HG03045 (cell line): ENCODE measurements around the gene PEX3.

Experiments used
- ATAC-seq: cut with Tn5 transposase; IDR thresholded peaks from one replicate; pipeline ENCODE4 v1.9.1; 2021; ENCODE audit warnings: mild to moderate bottlenecking, moderate library complexity; ENCODE audit not compliant: unreplicated experiment

PEX3 gene, protein sequence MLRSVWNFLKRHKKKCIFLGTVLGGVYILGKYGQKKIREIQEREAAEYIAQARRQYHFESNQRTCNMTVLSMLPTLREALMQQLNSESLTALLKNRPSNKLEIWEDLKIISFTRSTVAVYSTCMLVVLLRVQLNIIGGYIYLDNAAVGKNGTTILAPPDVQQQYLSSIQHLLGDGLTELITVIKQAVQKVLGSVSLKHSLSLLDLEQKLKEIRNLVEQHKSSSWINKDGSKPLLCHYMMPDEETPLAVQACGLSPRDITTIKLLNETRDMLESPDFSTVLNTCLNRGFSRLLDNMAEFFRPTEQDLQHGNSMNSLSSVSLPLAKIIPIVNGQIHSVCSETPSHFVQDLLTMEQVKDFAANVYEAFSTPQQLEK

GRCh38 chr6:143450453-143451371, at the start of gene PEX3, which contains the start of gene ADAT2:
TSS of gene PEX3 (plus strand) at chr6:143450805. CDS start at chr6:143451043, 238 bp downstream.
TSS of gene ADAT2 (minus strand) at chr6:143450695. CDS start at chr6:143450658, 37 bp downstream.
- ATAC-seq = peak; percentile 99

DNA sequence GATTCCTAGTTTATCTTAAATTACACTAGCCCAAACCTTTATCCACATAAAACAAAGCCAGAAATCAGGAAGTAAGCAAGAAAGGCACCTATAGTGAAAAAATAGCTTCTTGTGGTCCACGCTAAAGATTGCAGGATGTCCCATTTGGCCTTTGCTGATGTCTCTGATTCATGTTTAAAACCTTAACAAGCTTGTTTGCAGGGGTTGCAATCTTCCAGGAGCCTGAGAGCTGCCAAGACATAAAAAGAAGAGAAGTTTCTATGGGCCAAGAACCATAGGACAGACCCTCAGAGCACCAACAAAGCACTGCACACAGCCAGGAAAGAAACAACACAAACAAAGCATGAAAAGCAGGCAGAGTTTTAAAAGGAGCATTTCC, 49.5 kb upstream of the PEX3 start:
- no peak for ATAC-seq

DNA sequence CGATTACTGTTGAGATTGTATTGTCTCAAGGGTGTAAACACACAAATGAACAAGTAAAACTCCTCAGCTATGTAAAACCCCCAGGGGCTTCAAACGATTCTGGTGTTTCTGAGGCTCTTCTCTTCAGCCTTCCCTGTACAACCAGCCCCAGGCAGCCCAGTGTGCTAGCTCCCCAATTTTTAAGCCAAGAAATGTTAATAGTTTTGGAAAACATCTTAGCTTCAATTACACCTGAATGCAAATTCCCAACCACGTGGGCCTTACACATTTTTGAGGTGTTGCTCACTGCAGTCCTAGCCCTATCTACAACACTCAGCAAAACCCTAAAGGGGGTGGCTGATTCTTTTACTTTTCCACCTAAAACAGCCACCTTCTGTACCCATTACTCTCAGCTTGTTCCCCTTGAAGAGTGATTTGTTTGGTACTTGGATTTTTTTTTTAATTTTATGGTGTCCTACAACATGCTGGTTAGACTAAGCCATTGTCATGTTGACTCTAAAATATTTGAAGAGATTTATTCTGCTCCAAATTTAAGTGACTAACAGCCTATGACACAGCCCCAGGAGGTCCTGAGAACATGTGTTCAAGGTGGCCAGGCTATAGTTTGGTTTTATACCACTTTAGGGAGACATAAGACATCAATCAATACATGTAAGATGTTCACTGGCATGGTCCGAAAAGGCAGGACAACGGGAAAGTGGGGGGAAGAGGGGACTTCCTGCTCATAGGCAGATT, 48.8 kb upstream of the PEX3 start:
- no peak for ATAC-seq

DNA sequence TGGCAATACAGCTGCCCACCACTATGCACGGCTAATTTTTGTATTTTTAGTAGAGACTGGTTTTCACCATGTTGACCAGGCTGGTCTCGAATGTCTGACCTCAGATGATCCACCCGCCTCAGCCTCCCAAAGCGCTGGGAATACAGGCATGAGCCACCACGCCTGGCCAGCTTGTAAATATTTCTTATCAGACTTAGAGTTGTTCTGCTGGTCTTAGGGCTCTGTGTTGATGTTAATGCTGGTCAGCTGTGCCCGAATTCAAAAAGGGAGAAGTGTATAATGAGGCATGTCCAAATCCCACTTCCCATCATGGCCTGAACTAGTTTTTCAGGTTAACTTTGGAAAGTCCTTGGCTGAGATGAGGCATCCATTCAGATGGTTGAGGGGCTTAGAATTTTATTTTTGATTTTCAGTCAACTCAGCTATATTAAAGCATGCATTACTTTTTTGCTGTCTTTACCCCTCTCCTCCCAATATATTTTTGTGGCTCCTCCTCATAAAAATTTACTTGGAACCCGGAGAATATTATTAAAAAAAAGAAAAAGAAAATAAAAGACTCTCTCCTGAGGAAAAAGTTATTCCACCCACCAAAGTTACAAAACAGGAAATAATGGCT, 47.8 kb upstream of the PEX3 start:
- no peak for ATAC-seq

GRCh38 chr6:143405373-143406154, 45.0 kb upstream of the PEX3 start:
- ATAC-seq = no peak

DNA sequence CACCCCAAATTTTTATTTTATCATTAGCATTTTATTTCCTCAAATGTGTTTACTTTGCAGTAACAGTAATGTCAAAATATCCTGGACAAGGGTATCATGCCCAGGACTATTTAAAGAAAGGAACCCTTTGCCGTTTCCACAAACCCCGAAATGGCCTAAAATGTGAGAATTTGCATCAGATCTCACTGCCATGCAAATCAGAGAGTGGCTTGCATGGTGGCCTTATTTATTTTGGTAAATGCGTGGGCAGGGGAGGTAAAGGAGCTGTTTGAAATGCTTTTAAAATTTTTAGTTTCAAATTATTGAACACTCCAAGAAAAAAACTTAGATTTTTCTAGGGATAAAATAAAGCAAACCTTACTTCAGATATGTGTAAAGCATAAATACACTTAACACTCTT, 43.9 kb upstream of the PEX3 start:
- ATAC-seq = no peak

- no peak for ATAC-seq
Observed at GRCh38 chr6:143408151-143408786, 42.3 kb upstream of the PEX3 start.

DNA sequence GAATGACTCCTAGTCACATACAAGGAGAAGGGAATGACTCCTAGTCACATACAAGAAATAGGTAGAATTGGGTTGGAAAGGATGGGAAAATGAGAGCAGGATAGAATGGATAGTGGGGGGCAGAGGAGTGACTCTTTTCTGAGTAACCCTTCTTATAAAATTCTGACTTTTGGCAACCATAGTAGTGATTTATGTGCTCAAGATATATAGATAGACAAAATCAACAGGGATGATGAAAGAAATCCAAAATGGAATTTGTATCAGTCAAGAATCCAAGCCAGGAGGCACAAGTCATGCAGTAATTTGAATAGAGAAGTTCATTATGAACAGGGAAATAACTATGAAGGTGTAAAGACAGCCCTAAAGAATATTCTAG, 41.8 kb upstream of the PEX3 start:
- no peak for ATAC-seq

DNA sequence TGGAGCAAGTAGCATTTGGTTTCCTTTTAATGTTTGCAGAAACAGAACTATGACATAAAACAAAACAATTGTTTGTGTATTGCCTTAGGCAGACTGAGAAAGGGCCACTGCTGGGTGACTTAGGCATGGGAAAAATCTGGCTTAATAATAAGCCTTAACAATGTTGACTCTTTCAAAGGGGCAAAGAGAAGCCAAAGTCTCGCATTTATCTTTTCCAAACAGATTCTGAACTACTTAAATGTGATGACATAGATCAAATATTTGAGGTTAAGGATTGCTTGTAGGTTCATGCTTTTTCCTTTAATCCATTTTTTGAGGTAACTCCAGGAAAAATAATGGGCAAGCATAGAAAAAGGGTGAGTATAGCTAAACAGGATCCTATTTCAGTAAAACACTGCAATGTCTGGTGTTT, 39.7 kb upstream of the PEX3 start:
- no peak for ATAC-seq

DNA sequence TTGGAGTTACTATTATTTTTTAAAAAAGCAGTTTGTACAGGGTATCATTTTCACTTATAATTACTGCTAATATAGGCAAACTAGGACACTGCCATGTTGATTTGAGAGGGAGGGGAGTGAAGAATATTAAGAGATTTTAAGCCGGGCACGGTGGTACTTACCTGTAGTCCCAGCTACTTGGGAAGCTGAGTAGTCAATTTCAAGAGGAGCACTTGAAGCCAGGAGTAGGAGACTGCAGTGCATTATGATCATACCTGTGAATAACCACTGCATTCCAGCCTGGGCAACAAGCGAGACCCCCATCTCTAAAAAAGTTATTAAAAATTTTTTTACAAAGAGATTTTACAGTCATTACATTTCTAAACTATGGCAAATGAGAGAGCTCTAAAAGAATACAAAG, 35.8 kb upstream of the PEX3 start:
- no peak for ATAC-seq

GRCh38 chr6:143419526-143419925, 31.1 kb upstream of the PEX3 start:
- no peak for ATAC-seq

DNA sequence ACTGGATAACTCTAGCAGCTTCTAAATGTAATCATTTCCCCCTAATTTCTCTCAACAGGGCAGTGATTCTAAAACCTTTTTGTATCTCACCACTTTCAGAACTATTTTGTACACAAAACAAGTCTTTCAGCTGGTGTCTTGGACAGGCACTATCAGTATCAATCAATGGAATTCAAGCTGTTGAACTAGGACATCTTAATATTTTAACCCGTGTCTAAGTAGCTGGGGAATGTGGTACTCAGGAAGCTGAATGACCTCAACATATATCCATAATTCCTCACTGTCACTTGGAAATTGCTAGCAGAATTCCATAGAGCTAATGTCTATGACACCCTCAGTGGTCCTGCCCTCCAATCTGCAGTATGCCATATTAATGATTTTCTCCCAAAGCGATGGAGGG, 24.6 kb upstream of the PEX3 start:
- ATAC-seq = no peak

GRCh38 chr6:143427109-143427817, 23.3 kb upstream of the PEX3 start:
- peak; percentile 100 for ATAC-seq

GRCh38 chr6:143429970-143430369, 20.6 kb upstream of the PEX3 start:
- no peak for ATAC-seq

DNA sequence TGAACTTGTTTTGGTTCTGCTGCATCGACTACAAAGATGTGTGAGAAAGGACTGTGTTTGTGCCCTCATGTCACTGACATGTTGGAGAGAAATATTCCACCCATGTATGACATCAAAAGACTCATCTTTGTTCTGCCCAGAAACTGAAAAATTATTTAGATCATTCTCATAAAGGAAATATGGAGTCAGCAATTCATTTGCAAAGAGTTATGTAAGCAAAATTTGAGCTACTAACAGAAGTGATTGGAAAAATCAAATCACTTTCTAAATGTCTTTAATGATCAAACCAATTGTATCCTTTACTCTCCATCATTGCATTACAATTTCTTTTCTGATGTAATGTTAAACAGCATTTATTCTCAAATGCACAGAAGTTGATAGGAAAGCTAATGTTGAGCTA, 19.4 kb upstream of the PEX3 start:
- ATAC-seq = no peak

DNA sequence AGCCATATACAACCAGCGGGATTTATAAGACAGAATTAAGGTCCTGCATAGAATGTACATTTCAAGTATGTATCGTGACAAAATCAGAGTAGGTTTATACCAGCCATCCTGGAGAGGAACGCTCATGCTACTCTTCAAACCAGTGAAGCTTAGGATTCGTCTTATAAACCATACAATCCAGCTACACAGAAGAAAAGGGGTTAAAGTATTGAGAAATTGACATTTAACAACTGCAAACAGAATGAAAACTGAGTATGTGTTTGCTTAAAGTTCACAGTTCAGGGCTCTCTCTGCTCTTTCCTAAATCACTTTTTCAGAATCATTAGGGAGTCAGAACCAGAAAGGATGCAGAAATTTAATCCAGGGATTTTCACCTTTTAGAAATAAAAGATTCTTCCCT, 18.0 kb upstream of the PEX3 start:
- no peak for ATAC-seq

- no peak for ATAC-seq
Observed at GRCh38 chr6:143441010-143441409, 9.6 kb upstream of the PEX3 start.

GRCh38 chr6:143441680-143442545, 8.7 kb upstream of the PEX3 start:
- ATAC-seq = no peak
